Fibroblast of lung (primary cell): Measurements from ENCODE around the gene GFPT2.

ENCODE experiments used
- CTCF ChIP-seq, 2 donors: IDR thresholded peaks in 1 of 2; conservative IDR thresholded peaks in 1 of 2; 1 replicate in 1 of 2; 2 replicates in 1 of 2; pipeline ENCODE4 v1.5.1; 2011 to 2012; ENCODE audit warnings: low read length in 2 of 2, control low read depth in 1 of 2, inconsistent platforms in 1 of 2, low read depth in 1 of 2, mild to moderate bottlenecking in 1 of 2
- EZH2 ChIP-seq: IDR thresholded peaks from 2 replicates; pipeline ENCODE4 v1.5.1; 2012; ENCODE audit warnings: low read length, control low read depth, mild to moderate bottlenecking; ENCODE audit errors: missing control alignments

DNA sequence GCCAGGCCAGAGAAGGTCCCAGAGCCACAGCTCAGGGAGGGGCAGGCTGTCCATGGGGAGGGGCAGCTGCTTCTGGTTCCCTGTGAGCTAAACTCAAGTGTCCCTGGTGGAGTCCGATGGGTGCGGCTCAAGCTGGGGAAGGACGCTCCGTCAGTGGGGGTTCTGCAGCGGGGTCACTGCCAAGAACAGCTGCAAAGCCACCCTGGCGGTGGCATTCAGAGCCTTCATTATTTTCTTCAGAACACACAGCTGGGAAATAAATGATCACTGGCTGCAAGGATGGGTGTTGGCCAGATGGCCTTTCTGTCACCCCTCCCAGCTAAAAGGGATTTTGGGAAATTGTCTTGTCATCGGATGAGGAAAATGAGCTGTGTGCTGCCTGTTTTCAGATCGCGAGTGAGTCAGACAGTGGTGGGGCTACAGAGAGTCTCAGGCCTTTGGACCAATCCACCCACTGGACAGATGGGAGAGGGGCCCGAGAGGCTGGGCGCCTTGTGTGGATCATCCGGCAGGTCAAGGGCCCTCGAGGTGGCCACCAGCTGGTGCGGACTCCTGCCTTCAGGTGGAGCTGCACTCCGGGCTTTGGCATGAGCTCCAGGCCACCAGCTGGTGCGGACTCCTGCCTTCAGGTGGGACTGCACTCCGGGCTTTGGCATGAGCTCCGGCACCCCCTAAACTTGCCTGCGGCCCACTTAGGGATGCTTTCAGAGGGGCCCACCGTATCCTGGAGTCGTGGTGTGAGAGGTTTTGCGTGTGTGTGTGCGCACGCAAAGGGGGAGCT, 17.9 kb upstream of the GFPT2 start:
- no peak for TF ChIP-seq CTCF (conservative IDR thresholded peaks at IDR 0.05 in 1 of 2, IDR thresholded peaks at IDR 0.05 in 1 of 2; ENCODE audit: low read depth in 1 of 2, low read length in 2 of 2)
- TF ChIP-seq EZH2: no peak
